Mucosa of descending colon (tissue), 3 donors: ENCODE measurements around the gene APBB2. TPM values are rescaled to one million over a fixed set of nuclear protein-coding genes. Genes with fewer than 3 reads are reported as not detected.
"Not testable (repeated sequence)": the region's sequence is repeated elsewhere in the genome, so short reads cannot be mapped to it uniquely, and the experiment has no call there.

Source experiments
- ATAC-seq: fragments of 200-7000 bp; cut with Tn5 transposase; one replicate; pipeline ENCODE4 v1.9.1; 2020; ENCODE audit warnings: mild to moderate bottlenecking, moderate library complexity
- DNase-seq, 3 donors: peaks; one replicate each; pipeline ENCODE4 v3.0.0-alpha.2; 2020
- H3K36me3 ChIP-seq: fragments of 200-600 bp; one replicate; pipeline ENCODE4 v1.8.0; 2021; ENCODE audit warnings: low read depth, mild to moderate bottlenecking
- H3K4me1 ChIP-seq: fragments of 200-600 bp; one replicate; pipeline ENCODE4 v1.8.0; 2021; ENCODE audit warnings: low read depth, mild to moderate bottlenecking
- H3K4me3 ChIP-seq: fragments of 200-600 bp; one replicate; pipeline ENCODE4 v1.8.0; 2021; ENCODE audit warnings: mild to moderate bottlenecking
- H3K9me3 ChIP-seq: fragments of 200-600 bp; one replicate; pipeline ENCODE4 v1.8.0; 2021; ENCODE audit warnings: mild to moderate bottlenecking
- intact Hi-C, 2 donors: fragments of 100-400 bp; cut with DNase I in 1 of 2; cut with micrococcal nuclease in 1 of 2; formaldehyde crosslinking; loops; one replicate each; pipeline versions ENCODE4 v1.11.0 to v1.11.1; 2022; cut with DNase I, micrococcal nuclease
- total RNA-seq, 3 donors: library from RNA; stranded (reverse); fragmentation: NEBNext Ultra II Directional in 2 of 3; extraction: Animal tissue kit (Norgen Biotek cat#: 25700) in 2 of 3; gene quantifications; one replicate each; pipeline versions ENCODE4 v1.2.1 to v1.2.4, GENCODE V29; 2021 to 2023
- TF ChIP-seq, protein P1 (sequence below): fragments of 200-600 bp; IDR thresholded peaks from one replicate; pipeline ENCODE4 v1.8.0; 2022; ENCODE audit warnings: antibody characterized with exemption, mild to moderate bottlenecking
- donor health status: DM: no; HTN: no; CAD: no; lungs with moderate emphysema.
- donor health status: DM: no; HTN: no; CAD: no.
- donor health status: DM: no; HTN: yes; CAD: no.

APBB2 gene
- total RNA-seq, 3 donors from 2014 or later, result 26.3 to 68.3 (median 29.6) TPM

DNA sequence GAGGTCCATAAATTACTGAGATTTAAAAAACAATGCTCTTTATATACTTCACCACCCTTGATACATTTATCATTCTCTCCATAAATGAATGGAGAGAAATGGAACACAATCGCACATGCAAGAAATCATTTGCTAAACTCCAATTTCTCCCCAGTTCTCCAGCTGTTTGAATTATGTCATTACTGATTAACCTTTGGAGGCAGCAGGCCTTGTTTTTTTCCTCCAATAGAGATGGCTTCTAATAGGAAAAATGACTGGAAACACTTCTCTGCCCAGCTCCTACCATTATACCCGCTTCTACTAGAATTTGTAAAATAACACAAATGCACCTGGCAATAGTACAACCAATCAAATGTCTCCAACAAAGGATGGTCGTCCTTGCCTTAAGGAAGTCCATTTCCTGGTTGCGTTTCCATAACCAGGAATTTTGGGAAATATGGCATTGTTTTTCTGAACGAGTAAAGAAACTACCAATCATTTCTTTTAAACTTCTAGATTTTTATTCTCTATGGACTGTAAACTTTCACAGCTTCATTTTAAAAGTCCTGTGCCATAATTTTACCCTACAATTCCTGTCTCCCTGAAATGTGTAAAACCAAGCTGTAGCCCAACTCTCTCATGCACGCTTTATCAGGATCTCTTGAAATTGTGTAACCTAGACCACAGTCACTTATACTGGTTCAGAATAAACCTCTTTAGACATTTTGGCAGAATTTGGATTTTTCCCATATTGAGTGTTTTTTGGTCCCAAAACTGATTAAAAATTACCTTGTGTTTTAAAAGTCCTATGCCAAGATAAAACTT, 60.1 kb downstream of the APBB2 start:
- Histone ChIP-seq H3K9me3 (no peaks in the 10 kb centered on the region), H3K36me3 (no peaks in the 10 kb centered on the region), H3K4me3 (no peak overlapping the region), H3K4me1 (peaks cover 12% of the 10 kb centered on the region)
- TF ChIP-seq, protein P1, sequence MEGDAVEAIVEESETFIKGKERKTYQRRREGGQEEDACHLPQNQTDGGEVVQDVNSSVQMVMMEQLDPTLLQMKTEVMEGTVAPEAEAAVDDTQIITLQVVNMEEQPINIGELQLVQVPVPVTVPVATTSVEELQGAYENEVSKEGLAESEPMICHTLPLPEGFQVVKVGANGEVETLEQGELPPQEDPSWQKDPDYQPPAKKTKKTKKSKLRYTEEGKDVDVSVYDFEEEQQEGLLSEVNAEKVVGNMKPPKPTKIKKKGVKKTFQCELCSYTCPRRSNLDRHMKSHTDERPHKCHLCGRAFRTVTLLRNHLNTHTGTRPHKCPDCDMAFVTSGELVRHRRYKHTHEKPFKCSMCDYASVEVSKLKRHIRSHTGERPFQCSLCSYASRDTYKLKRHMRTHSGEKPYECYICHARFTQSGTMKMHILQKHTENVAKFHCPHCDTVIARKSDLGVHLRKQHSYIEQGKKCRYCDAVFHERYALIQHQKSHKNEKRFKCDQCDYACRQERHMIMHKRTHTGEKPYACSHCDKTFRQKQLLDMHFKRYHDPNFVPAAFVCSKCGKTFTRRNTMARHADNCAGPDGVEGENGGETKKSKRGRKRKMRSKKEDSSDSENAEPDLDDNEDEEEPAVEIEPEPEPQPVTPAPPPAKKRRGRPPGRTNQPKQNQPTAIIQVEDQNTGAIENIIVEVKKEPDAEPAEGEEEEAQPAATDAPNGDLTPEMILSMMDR, result no peak
- no peak for ATAC-seq
- intact Hi-C loops, result no loop called here
- DNase-seq, result no peak

DNA sequence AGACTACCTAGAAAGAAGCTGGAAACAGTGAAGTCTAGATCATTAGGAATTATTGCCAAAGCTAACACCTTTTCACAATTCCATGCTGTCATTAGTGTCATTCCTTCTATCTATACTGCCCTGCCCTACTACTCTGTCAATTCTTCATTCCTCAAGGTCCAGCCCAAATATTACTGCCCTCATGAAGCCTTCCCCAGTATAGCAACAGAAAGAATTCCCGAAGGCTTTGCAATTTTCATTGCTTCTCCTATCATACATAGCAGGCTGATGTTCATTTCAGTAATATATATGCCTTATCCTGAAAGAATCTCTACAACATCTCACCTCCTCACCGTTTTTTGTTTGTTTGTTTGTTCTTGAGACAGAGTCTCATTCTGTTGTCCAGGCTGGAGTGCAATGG, 63.9 kb downstream of the APBB2 start:
- ATAC-seq, result no peak
- H3K4me1 ChIP-seq, result no peaks in the 10 kb centered on the region
- no peak overlapping the region for H3K4me3 ChIP-seq
- H3K9me3 ChIP-seq, result no peaks in the 10 kb centered on the region
- intact Hi-C loops, result no loop called here
- H3K36me3 ChIP-seq, result no peaks in the 10 kb centered on the region
- DNase-seq, result no peak
- TF ChIP-seq, protein P1, result no peak

DNA sequence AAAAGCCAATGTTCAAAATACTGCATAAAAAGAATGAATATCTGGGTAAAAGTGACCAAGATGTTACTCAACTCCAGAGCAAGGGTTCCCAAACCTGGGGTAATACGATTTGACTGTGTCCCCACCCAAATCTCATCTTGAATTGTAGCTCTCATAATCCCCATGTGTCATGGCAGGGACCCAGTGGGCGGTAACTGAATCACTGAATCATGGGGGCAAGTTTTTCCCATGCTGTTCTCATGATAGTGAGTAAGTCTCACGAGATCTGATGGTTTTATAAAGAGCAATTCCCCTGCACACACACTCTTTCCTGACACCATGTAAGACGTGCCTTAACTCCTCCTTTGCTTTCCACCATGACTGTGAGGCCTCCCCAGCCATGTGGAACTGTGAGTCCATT, 64.8 kb downstream of the APBB2 start:
- ATAC-seq, H3K4me1 ChIP-seq, H3K36me3 ChIP-seq, H3K4me3 ChIP-seq, H3K9me3 ChIP-seq, intact Hi-C loops, DNase-seq: not testable (repeated sequence)

DNA sequence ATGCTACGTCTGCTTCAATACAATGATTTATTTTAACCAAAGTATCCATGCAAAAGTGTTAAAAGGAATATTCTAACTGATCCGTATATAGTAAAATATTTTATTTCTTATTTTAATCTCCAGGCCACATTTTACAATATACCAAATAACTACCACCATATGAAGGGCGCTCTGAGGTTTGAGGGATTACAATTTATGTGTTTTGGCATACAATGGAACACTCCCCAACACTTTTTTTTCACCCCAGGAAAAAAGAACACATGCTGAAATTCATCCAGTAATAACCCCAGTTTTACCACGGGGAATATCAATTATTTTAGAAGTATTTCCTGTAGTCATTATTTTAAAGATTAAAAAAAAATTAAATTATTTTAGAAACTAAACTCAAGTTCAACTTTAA, 65.4 kb downstream of the APBB2 start:
- ATAC-seq (no peak), DNase-seq (no peak)
- H3K4me1 ChIP-seq, result no peaks in the 10 kb centered on the region
- TF ChIP-seq, protein P1, result no peak
- intact Hi-C loops, result no loop called here
- no peaks in the 10 kb centered on the region for H3K36me3 ChIP-seq
- no peaks in the 10 kb centered on the region for H3K9me3 ChIP-seq
- no peak overlapping the region for H3K4me3 ChIP-seq

DNA sequence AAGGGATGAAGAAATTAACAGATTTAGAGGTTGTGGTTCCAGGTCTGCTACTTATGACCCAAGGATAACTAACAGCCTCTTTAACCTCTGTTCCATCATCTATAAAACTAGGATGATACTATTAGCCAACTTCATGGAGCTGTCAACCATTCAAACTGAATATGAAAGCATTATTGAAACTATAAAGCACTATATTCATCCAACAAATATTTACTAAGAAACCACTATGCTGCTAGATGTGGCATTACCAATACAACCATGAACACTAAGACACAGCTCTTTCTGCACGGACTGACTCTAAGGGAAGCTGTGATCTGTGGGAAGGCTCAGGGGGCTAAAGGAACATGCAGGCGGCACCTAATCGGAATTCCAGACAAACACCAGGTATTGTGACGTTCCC, 66.0 kb downstream of the APBB2 start:
- Histone ChIP-seq H3K36me3 (no peaks in the 10 kb centered on the region), H3K4me3 (no peak overlapping the region), H3K4me1 (no peaks in the 10 kb centered on the region), H3K9me3 (no peaks in the 10 kb centered on the region)
- intact Hi-C loops, result no loop called here
- TF ChIP-seq, protein P1, result no peak
- ATAC-seq, result no peak
- no peak for DNase-seq

DNA sequence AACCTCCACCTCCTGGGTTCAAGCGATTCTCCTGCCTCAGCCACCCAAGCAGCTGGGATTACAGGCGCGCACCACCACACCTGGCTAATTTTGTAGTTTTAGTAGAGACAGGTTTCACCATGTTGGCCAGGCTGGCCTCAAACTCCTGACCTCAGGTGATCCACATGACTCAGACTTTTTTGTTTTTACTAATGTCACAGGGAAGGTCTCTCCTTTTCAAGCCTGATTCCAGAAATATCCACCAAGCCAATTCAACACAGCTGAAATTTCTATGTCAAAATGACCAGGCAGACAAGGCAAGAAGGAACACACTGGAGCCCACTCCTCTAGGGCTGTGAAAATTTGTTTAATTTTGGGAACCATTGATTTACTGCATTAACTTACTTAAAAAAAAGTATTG, 66.8 kb downstream of the APBB2 start:
- DNase-seq, H3K4me1 ChIP-seq, ATAC-seq, intact Hi-C loops, H3K9me3 ChIP-seq, H3K4me3 ChIP-seq, H3K36me3 ChIP-seq: not testable (repeated sequence)
